Measurements from ENCODE around the gene SCN2A.

Gene SCN2A

GRCh38 chr2:165425556-165425955 lies 186.3 kb downstream of the SCN2A start:
- no peak overlapping the region for H2BK120ac ChIP-seq (ENCODE audit: low read depth, low read length)
- DNase-seq: no peak
- H3K4me1 ChIP-seq (ENCODE audit: control insufficient read depth, low read depth, low read length): no peaks in the 10 kb centered on the region
- H3K9ac ChIP-seq (ENCODE audit: low read length): no peak overlapping the region
- H3K79me1 ChIP-seq (ENCODE audit: low read length): no peaks in the 10 kb centered on the region
- no peak overlapping the region for H2BK5ac ChIP-seq (ENCODE audit: low read length)
- no peaks in the 10 kb centered on the region for H3K36me3 ChIP-seq (ENCODE audit: control insufficient read depth, insufficient read depth, low read length)
- no peaks in the 10 kb centered on the region for H3K79me2 ChIP-seq (ENCODE audit: control insufficient read depth, insufficient read depth, low read length)
- H3K27me3 ChIP-seq (ENCODE audit: insufficient read depth, low read length, poor library complexity): no peaks in the 10 kb centered on the region
- no peak overlapping the region for H2BK15ac ChIP-seq (replicated peaks; ENCODE audit: low read depth)
- H3K56ac ChIP-seq (ENCODE audit: low read length): no peak overlapping the region
- H2AK5ac ChIP-seq (ENCODE audit: low read length): no peak overlapping the region
- no peak overlapping the region for H3K4ac ChIP-seq (ENCODE audit: low read depth, low read length)
- H4K8ac ChIP-seq (ENCODE audit: low read depth, low read length): no peak overlapping the region
- H3K4me2 ChIP-seq (ENCODE audit: low read length): no peak overlapping the region
- no peak overlapping the region for H3K23ac ChIP-seq (ENCODE audit: low read length)
- no peak overlapping the region for H3K27ac ChIP-seq (ENCODE audit: low read depth, low read length)
- H3K4me3 ChIP-seq (ENCODE audit: low read length): no peak overlapping the region
- WGBS (ENCODE audit: extremely low coverage, insufficient coverage, low lambda C conversion rate): no CpG with 5 or more reads among the region's 2 CpGs
- no peak overlapping the region for H3K18ac ChIP-seq (ENCODE audit: low read length)
- no peak overlapping the region for H4K5ac ChIP-seq (ENCODE audit: low read length)

DNA sequence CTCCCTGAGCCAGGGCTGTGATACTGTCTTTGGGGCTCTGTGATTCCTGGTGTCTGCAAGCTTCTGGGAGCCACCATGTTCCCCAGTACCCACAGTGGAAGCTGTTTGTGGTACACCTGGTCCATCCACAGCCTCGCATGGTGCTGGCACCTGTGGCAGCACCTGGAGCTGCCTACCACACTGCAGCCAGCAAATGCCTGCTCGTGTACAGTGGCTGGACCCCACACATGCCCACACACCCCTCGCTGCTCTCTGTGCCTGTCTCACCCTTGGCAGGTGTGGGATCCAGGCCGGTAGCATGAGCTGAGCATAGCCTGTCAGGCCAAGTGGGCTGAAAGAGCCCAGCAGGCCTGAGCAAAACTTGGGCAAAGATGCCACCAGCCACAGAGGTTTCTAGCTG lies 188.5 kb downstream of the SCN2A start:
- Histone ChIP-seq H3K79me2 (ENCODE audit: control insufficient read depth, insufficient read depth, low read length) (no peaks in the 10 kb centered on the region), H3K18ac (ENCODE audit: low read length) (no peak overlapping the region), H3K4me1 (ENCODE audit: control insufficient read depth, low read depth, low read length) (no peaks in the 10 kb centered on the region), H3K9ac (ENCODE audit: low read length) (no peak overlapping the region), H2AK5ac (ENCODE audit: low read length) (no peak overlapping the region), H3K79me1 (ENCODE audit: low read length) (no peaks in the 10 kb centered on the region), H2BK120ac (ENCODE audit: low read depth, low read length) (no peak overlapping the region), H4K8ac (ENCODE audit: low read depth, low read length) (no peak overlapping the region), H3K56ac (ENCODE audit: low read length) (no peak overlapping the region), H2BK15ac (replicated peaks; ENCODE audit: low read depth) (no peak overlapping the region), H3K4me3 (ENCODE audit: low read length) (no peak overlapping the region), H3K36me3 (ENCODE audit: control insufficient read depth, insufficient read depth, low read length) (no peaks in the 10 kb centered on the region), H3K27me3 (ENCODE audit: insufficient read depth, low read length, poor library complexity) (no peaks in the 10 kb centered on the region), H3K4ac (ENCODE audit: low read depth, low read length) (no peak overlapping the region), H3K4me2 (ENCODE audit: low read length) (no peak overlapping the region), H3K27ac (ENCODE audit: low read depth, low read length) (no peak overlapping the region), H2BK5ac (ENCODE audit: low read length) (no peak overlapping the region), H3K23ac (ENCODE audit: low read length) (no peak overlapping the region), H4K5ac (ENCODE audit: low read length) (no peak overlapping the region)
- no CpG with 5 or more reads among the region's 4 CpGs for WGBS (ENCODE audit: extremely low coverage, insufficient coverage, low lambda C conversion rate)
- DNase-seq: no peak

- Histone ChIP-seq H3K79me1 (ENCODE audit: low read length) (no peaks in the 10 kb centered on the region), H2BK5ac (ENCODE audit: low read length) (no peak overlapping the region), H4K5ac (ENCODE audit: low read length) (no peak overlapping the region), H3K27ac (ENCODE audit: low read depth, low read length) (no peak overlapping the region), H3K79me2 (ENCODE audit: control insufficient read depth, insufficient read depth, low read length) (no peaks in the 10 kb centered on the region), H2BK15ac (replicated peaks; ENCODE audit: low read depth) (no peak overlapping the region), H3K4me1 (ENCODE audit: control insufficient read depth, low read depth, low read length) (no peaks in the 10 kb centered on the region), H3K4me3 (ENCODE audit: low read length) (no peak overlapping the region), H3K4ac (ENCODE audit: low read depth, low read length) (no peak overlapping the region), H4K8ac (ENCODE audit: low read depth, low read length) (no peak overlapping the region), H3K36me3 (ENCODE audit: control insufficient read depth, insufficient read depth, low read length) (no peaks in the 10 kb centered on the region), H3K4me2 (ENCODE audit: low read length) (no peak overlapping the region), H3K23ac (ENCODE audit: low read length) (no peak overlapping the region), H3K9ac (ENCODE audit: low read length) (no peak overlapping the region), H3K27me3 (ENCODE audit: insufficient read depth, low read length, poor library complexity) (no peaks in the 10 kb centered on the region), H2BK120ac (ENCODE audit: low read depth, low read length) (no peak overlapping the region), H2AK5ac (ENCODE audit: low read length) (no peak overlapping the region), H3K18ac (ENCODE audit: low read length) (no peak overlapping the region), H3K56ac (ENCODE audit: low read length) (no peak overlapping the region)
- no peak for DNase-seq
- no CpG with 5 or more reads among the region's 1 CpG for WGBS (ENCODE audit: extremely low coverage, insufficient coverage, low lambda C conversion rate)
Observed at GRCh38 chr2:165428926-165429325, 189.7 kb downstream of the SCN2A start.

- no peak overlapping the region for H2AK5ac ChIP-seq (ENCODE audit: low read length)
- H3K56ac ChIP-seq (ENCODE audit: low read length): no peak overlapping the region
- H3K79me1 ChIP-seq (ENCODE audit: low read length): no peaks in the 10 kb centered on the region
- H3K27ac ChIP-seq (ENCODE audit: low read depth, low read length): no peak overlapping the region
- no peak overlapping the region for H4K8ac ChIP-seq (ENCODE audit: low read depth, low read length)
- peaks cover 5% of the 10 kb centered on the region for H3K4me1 ChIP-seq (ENCODE audit: control insufficient read depth, low read depth, low read length)
- no peak overlapping the region for H3K18ac ChIP-seq (ENCODE audit: low read length)
- H3K36me3 ChIP-seq (ENCODE audit: control insufficient read depth, insufficient read depth, low read length): no peaks in the 10 kb centered on the region
- no peak overlapping the region for H3K23ac ChIP-seq (ENCODE audit: low read length)
- H3K79me2 ChIP-seq (ENCODE audit: control insufficient read depth, insufficient read depth, low read length): no peaks in the 10 kb centered on the region
- H3K4ac ChIP-seq (ENCODE audit: low read depth, low read length): no peak overlapping the region
- H2BK5ac ChIP-seq (ENCODE audit: low read length): no peak overlapping the region
- H2BK120ac ChIP-seq (ENCODE audit: low read depth, low read length): no peak overlapping the region
- no peak overlapping the region for H2BK15ac ChIP-seq (replicated peaks; ENCODE audit: low read depth)
- no peak for DNase-seq
- H3K4me3 ChIP-seq (ENCODE audit: low read length): no peak overlapping the region
- no peak overlapping the region for H3K4me2 ChIP-seq (ENCODE audit: low read length)
- no peaks in the 10 kb centered on the region for H3K27me3 ChIP-seq (ENCODE audit: insufficient read depth, low read length, poor library complexity)
- H4K5ac ChIP-seq (ENCODE audit: low read length): no peak overlapping the region
- no peak overlapping the region for H3K9ac ChIP-seq (ENCODE audit: low read length)
Observed at GRCh38 chr2:165431014-165431413, 191.8 kb downstream of the SCN2A start.

DNA sequence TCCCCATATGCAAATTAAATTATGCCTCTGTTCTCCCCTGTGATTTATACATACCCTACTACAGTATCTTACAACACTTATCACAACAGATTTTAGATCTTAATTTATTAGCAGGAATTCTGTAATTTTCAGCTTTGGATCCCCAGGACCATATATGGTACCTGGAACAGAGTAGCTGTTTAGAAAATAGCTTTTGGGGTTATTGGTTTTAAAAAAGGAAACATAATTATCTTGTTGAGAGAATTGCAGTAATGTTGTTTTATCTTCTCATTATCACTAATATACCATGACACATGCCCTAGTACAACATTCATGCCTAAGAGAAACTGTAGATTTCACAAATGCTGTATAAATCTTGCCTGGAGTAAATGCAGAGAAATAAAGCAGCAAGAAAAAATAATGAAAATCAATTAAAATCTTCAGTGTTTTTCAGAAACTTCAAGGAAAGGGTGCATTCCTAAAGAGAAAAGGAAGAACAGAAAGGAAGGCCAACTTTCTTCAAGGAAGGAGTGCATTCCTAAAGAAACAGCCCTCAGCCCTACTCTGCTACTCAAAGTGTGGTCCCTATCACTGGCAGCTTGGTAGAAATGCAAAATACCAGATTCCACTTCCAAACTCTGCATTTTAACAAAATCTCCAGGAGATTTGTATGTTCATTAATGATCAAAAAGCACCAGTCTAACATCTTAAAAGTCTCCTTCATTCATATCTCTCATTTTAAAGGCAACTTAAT lies 193.2 kb downstream of the SCN2A start:
- Histone ChIP-seq H3K18ac (ENCODE audit: low read length) (no peak overlapping the region), H3K27me3 (ENCODE audit: insufficient read depth, low read length, poor library complexity) (no peaks in the 10 kb centered on the region), H4K5ac (ENCODE audit: low read length) (no peak overlapping the region), H3K79me1 (ENCODE audit: low read length) (no peaks in the 10 kb centered on the region), H4K8ac (ENCODE audit: low read depth, low read length) (no peak overlapping the region), H2BK15ac (replicated peaks; ENCODE audit: low read depth) (no peak overlapping the region), H3K9ac (ENCODE audit: low read length) (no peak overlapping the region), H3K56ac (ENCODE audit: low read length) (no peak overlapping the region), H3K4me1 (ENCODE audit: control insufficient read depth, low read depth, low read length) (peaks cover 8% of the 10 kb centered on the region), H2BK5ac (ENCODE audit: low read length) (no peak overlapping the region), H3K4ac (ENCODE audit: low read depth, low read length) (no peak overlapping the region), H3K27ac (ENCODE audit: low read depth, low read length) (no peak overlapping the region), H2AK5ac (ENCODE audit: low read length) (no peak overlapping the region), H3K36me3 (ENCODE audit: control insufficient read depth, insufficient read depth, low read length) (no peaks in the 10 kb centered on the region), H2BK120ac (ENCODE audit: low read depth, low read length) (no peak overlapping the region), H3K4me2 (ENCODE audit: low read length) (no peak overlapping the region), H3K79me2 (ENCODE audit: control insufficient read depth, insufficient read depth, low read length) (no peaks in the 10 kb centered on the region), H3K23ac (ENCODE audit: low read length) (no peak overlapping the region), H3K4me3 (ENCODE audit: low read length) (no peak overlapping the region)
- DNase-seq: peak; percentile 12

DNA sequence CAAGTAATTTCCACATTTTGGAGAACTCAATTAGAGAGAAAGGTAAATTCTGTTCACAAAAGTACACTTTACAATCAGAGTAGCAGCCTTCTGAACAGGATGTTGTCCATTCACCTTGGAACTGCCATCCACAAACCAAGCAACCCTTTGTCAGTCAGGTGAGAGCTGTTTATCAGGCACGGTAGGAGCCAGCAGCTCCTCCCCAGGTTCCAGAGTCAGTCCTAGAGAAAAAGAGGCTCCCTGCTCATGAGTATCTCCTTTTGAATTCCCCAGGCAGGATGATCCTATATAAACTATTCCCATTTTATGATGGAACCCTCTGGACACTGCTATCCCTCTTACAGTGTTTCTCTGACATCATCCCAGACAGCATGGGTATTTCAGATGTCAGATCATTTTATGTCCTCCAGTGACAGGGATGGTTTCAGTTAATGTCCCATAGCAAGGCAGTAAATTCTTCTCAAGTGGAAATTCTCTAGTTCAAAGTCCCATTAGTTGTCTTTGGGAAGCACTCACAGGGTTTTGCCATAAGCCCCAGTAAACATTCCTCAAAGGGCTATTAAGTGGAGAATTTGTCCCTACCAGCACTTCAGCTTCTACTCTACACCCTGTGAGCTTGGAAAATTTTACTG lies 195.8 kb downstream of the SCN2A start:
- Histone ChIP-seq H3K4me3 (ENCODE audit: low read length) (no peak overlapping the region), H3K27ac (ENCODE audit: low read depth, low read length) (peak overlapping the region; percentile 74), H3K18ac (ENCODE audit: low read length) (peak overlapping the region; percentile 80), H2BK120ac (ENCODE audit: low read depth, low read length) (no peak overlapping the region), H4K8ac (ENCODE audit: low read depth, low read length) (no peak overlapping the region), H3K27me3 (ENCODE audit: insufficient read depth, low read length, poor library complexity) (no peaks in the 10 kb centered on the region), H2BK5ac (ENCODE audit: low read length) (no peak overlapping the region), H3K4me2 (ENCODE audit: low read length) (no peak overlapping the region), H3K36me3 (ENCODE audit: control insufficient read depth, insufficient read depth, low read length) (no peaks in the 10 kb centered on the region), H2BK15ac (replicated peaks; ENCODE audit: low read depth) (no peak overlapping the region), H3K23ac (ENCODE audit: low read length) (no peak overlapping the region), H3K56ac (ENCODE audit: low read length) (no peak overlapping the region), H3K79me2 (ENCODE audit: control insufficient read depth, insufficient read depth, low read length) (no peaks in the 10 kb centered on the region), H3K4me1 (ENCODE audit: control insufficient read depth, low read depth, low read length) (peaks cover 8% of the 10 kb centered on the region), H4K5ac (ENCODE audit: low read length) (no peak overlapping the region), H3K79me1 (ENCODE audit: low read length) (no peaks in the 10 kb centered on the region), H2AK5ac (ENCODE audit: low read length) (no peak overlapping the region), H3K9ac (ENCODE audit: low read length) (no peak overlapping the region), H3K4ac (ENCODE audit: low read depth, low read length) (no peak overlapping the region)
- no CpG with 5 or more reads among the region's 1 CpG for WGBS (ENCODE audit: extremely low coverage, insufficient coverage, low lambda C conversion rate)
- DNase-seq: peak; percentile 54

Data from mesendoderm (in vitro differentiated cells).